Subcutaneous abdominal adipose tissue (tissue), 5 donors: ENCODE measurements around the gene BICRA.
"Not testable (repeated sequence)": the region's sequence is repeated elsewhere in the genome, so short reads cannot be mapped to it uniquely, and the experiment has no call there.

Source experiments
- H3K27ac ChIP-seq: one replicate; pipeline ENCODE4 v1.7.0; 2013; ENCODE audit warnings: low read depth, mild to moderate bottlenecking, inconsistent platforms, low read length, moderate library complexity
- H3K27me3 ChIP-seq, 5 donors: one replicate each; pipeline ENCODE4 v1.7.0; 2013; ENCODE audit warnings: low read length in 5 of 5, inconsistent platforms in 1 of 5; ENCODE audit not compliant: control insufficient read depth in 5 of 5, insufficient read depth in 4 of 5
- H3K36me3 ChIP-seq, 5 donors: one replicate each; pipeline ENCODE4 v1.7.0; 2013; ENCODE audit warnings: low read length in 5 of 5; ENCODE audit not compliant: control insufficient read depth in 5 of 5, insufficient read depth in 5 of 5
- H3K4me1 ChIP-seq, 5 donors: one replicate each; pipeline ENCODE4 v1.7.0; 2013; ENCODE audit warnings: low read length in 5 of 5, mild to moderate bottlenecking in 3 of 5, moderate library complexity in 1 of 5; ENCODE audit not compliant: control insufficient read depth in 5 of 5, insufficient read depth in 5 of 5
- H3K4me3 ChIP-seq, 5 donors: one replicate each; pipeline ENCODE4 v1.7.0; 2013; ENCODE audit warnings: low read length in 5 of 5, low read depth in 1 of 5
- H3K9ac ChIP-seq, 5 donors: one replicate each; pipeline ENCODE4 v1.7.0; 2013; ENCODE audit warnings: low read length in 5 of 5, mild to moderate bottlenecking in 4 of 5, moderate library complexity in 3 of 5
- H3K9me3 ChIP-seq, 5 donors: one replicate each; pipeline ENCODE4 v1.7.0; 2013; ENCODE audit warnings: low read length in 5 of 5; ENCODE audit not compliant: control insufficient read depth in 5 of 5
- donor health status: healthy.
- donor health status: healthy.
- donor health status: healthy.
- donor health status: healthy.
- donor health status: healthy.

BICRA gene

GRCh38 chr19:47582320-47582909, 26.5 kb upstream of the BICRA start:
- Histone ChIP-seq H3K36me3 (no peaks in the 10 kb centered on the region), H3K4me3 (peak overlapping the region in 2 of 5 donors; percentile 15 to 19), H3K27ac (peak overlapping the region; percentile 27), H3K27me3 (peaks cover 0 to 3% (median 0%) of the 10 kb centered on the region in 5 donors), H3K9ac (no peak overlapping the region), H3K9me3 (peaks cover 0 to 9% (median 7%) of the 10 kb centered on the region in 5 donors), H3K4me1 (peaks cover 0 to 7% (median 0%) of the 10 kb centered on the region in 5 donors)

- H3K4me3 ChIP-seq, H3K27ac ChIP-seq, H3K9me3 ChIP-seq, H3K36me3 ChIP-seq, H3K9ac ChIP-seq, H3K27me3 ChIP-seq, H3K4me1 ChIP-seq: not testable (repeated sequence)
Observed at GRCh38 chr19:47583161-47583560, 25.8 kb upstream of the BICRA start.

- Histone ChIP-seq H3K4me3 (no peak overlapping the region), H3K27ac (no peak overlapping the region), H3K9ac (no peak overlapping the region), H3K36me3 (no peaks in the 10 kb centered on the region), H3K4me1 (peaks cover 0 to under 1% (median 0%) of the 10 kb centered on the region in 5 donors), H3K9me3 (peaks cover 0 to 10% (median 8%) of the 10 kb centered on the region in 5 donors), H3K27me3 (no peaks in the 10 kb centered on the region)
Observed at GRCh38 chr19:47587295-47587694, 21.6 kb upstream of the BICRA start.

GRCh38 chr19:47589824-47590223, 19.1 kb upstream of the BICRA start:
- no peaks in the 10 kb centered on the region for H3K27me3 ChIP-seq
- no peaks in the 10 kb centered on the region for H3K4me1 ChIP-seq
- no peak overlapping the region for H3K9ac ChIP-seq
- H3K36me3 ChIP-seq, result no peaks in the 10 kb centered on the region
- no peak overlapping the region for H3K27ac ChIP-seq
- peaks cover 0 to 10% (median 8%) of the 10 kb centered on the region in 5 donors for H3K9me3 ChIP-seq
- H3K4me3 ChIP-seq, result no peak overlapping the region

GRCh38 chr19:47593860-47594259, 15.1 kb upstream of the BICRA start:
- H3K4me3 ChIP-seq, result no peak overlapping the region
- H3K9me3 ChIP-seq, result peaks cover 0 to 3% (median 0%) of the 10 kb centered on the region in 5 donors
- H3K9ac ChIP-seq, result no peak overlapping the region
- no peaks in the 10 kb centered on the region for H3K27me3 ChIP-seq
- H3K36me3 ChIP-seq, result no peaks in the 10 kb centered on the region
- no peak overlapping the region for H3K27ac ChIP-seq
- H3K4me1 ChIP-seq, result peaks cover 0 to 8% (median 7%) of the 10 kb centered on the region in 5 donors

- H3K36me3 ChIP-seq, result no peaks in the 10 kb centered on the region
- H3K27me3 ChIP-seq, result no peaks in the 10 kb centered on the region
- H3K4me1 ChIP-seq, result peaks cover 0 to 25% (median 20%) of the 10 kb centered on the region in 5 donors
- no peak overlapping the region for H3K9ac ChIP-seq
- no peaks in the 10 kb centered on the region for H3K9me3 ChIP-seq
- no peak overlapping the region for H3K27ac ChIP-seq
- no peak overlapping the region for H3K4me3 ChIP-seq
Observed at GRCh38 chr19:47595944-47596343, 13.0 kb upstream of the BICRA start.

GRCh38 chr19:47598407-47599349, 10.3 kb upstream of the BICRA start:
- Histone ChIP-seq H3K9ac (peak overlapping the region in 3 of 5 donors; percentile 21 to 57 (median 52)), H3K27ac (peak overlapping the region; percentile 49), H3K36me3 (no peaks in the 10 kb centered on the region), H3K4me3 (peak overlapping the region; percentile 40 to 73 (median 45)), H3K9me3 (no peaks in the 10 kb centered on the region), H3K27me3 (no peaks in the 10 kb centered on the region), H3K4me1 (peaks cover 0 to 34% (median 25%) of the 10 kb centered on the region in 5 donors)

GRCh38 chr19:47599671-47600245, 9.2 kb upstream of the BICRA start:
- not testable (repeated sequence) for H3K9ac ChIP-seq, H3K9me3 ChIP-seq, H3K27me3 ChIP-seq, H3K27ac ChIP-seq, H3K36me3 ChIP-seq
- peaks cover 0 to 34% (median 25%) of the 10 kb centered on the region in 5 donors for H3K4me1 ChIP-seq
- H3K4me3 ChIP-seq, result peak overlapping the region; percentile 50 to 79 (median 59)

- H3K27ac ChIP-seq, result peak overlapping the region; percentile 81
- peak overlapping the region in 4 of 5 donors; percentile 53 to 79 (median 60) for H3K9ac ChIP-seq
- H3K9me3 ChIP-seq, result no peaks in the 10 kb centered on the region
- H3K36me3 ChIP-seq, result no peaks in the 10 kb centered on the region
- peaks cover 0 to 37% (median 28%) of the 10 kb centered on the region in 5 donors for H3K4me1 ChIP-seq
- H3K27me3 ChIP-seq, result no peaks in the 10 kb centered on the region
- H3K4me3 ChIP-seq, result peak overlapping the region; percentile 64 to 83 (median 78)
Observed at GRCh38 chr19:47600246-47601179, 8.4 kb upstream of the BICRA start.
